Activated gamma-delta T cell treated with anti-CD3 and anti-CD28 coated beads, Interleukin-2, amount 50 U/mL, for 16 hours (primary cell): Measurements from ENCODE around the gene ITPR1.

ENCODE experiments used
- DNase-seq: peaks from one replicate; pipeline ENCODE4 v3.0.0-alpha.2; 2020; ENCODE audit warnings: low read depth

The ITPR1 gene

GRCh38 chr3:4533489-4534443, 40.6 kb downstream of the ITPR1 start:
- no peak for DNase-seq

GRCh38 chr3:4534906-4535305, 41.8 kb downstream of the ITPR1 start:
- no peak for DNase-seq

DNA sequence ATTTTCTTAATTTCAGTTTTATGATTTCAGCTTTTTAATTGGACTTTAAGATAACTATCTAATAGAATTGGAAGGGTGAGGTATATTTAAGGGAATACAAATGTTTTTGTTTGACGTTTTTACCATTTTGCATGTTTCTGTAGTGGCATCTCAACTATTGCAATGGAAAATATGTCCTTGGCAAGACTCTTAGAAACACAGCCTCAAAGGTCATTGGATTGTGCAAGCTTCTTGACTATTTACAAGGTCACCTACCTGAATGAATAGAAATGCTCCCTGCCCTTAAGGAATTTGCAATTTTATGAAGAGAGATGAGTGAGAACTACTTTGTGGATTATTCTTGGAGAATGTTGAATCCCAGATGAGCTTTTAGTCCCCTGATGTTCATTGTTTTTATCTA, 43.1 kb downstream of the ITPR1 start:
- DNase-seq = no peak

DNA sequence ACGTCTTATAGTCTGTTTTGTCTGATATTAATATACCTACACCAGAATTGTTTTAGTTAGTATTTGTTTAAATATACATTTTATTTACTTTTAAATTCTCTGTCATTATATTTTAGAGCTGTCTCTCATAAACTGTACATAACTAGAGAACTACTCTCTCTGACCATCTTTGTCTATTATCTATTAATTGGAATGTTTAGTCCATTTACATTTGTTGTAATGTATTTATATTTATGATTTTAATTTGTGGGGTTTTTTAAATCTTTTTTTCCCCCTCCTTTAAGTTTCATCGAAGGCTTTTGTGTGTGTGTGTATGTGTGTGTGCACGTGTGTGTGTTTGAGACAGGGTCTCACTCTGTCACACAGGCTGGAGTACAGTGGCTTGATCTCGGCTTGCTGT, 47.1 kb downstream of the ITPR1 start:
- DNase-seq = no peak

DNA sequence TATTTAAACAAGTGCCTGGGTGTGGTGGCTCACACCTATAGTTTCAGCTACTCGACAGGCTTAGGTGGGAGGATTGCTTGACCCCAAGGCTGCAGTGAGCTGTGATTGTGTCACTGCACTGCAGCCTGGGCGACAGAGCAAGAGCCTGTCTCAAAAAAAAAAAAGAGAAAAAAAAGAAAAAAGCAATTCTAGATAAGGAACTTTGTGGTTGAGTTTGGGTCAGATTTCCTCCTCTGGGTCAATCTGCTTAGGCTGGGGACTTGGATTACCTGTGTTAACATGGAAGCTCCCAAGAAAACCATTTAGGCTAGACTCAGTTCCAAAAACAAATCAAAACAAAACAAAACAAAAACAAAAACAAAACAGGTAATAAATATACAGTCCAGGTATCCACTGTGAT, 50.0 kb downstream of the ITPR1 start:
- no peak for DNase-seq

DNA sequence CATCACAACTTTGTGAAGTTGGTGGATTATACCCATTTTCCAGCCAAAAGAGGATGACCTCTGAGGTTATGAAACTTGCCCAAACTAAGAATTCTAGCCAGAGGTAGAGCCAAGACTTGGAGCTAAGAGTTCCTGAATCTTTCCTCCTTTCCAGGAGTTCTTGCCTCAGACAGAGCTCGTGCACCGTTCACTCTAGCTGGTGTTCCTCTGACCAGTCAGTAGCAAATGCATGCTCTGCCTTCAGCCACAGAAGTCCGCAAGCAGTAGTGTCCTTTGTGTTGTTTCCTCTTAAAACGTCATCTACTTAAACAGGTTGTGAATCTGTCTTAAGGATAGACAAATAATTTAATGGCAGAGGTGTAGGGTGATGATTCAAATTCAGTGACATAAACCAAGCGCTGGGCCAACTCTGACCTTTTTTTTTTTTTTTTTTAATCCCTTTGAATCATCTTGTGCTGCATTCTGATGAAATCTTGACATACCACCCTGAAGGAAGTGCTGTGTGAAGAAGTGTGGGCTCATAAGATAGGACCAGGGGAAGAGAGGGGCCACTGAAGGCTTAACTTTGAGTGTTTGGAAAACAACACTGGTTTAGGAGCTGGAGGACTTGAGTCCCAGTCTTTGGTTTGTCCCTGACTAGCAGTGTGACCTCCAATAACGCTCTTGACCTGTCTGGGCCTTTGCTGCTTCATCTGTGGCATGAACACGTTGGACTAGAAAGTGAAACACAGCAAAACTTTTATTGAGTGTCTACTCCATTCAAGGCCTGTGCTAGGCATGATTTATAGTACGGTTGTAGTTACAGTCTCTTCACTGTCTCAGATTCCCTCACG, 53.4 kb downstream of the ITPR1 start:
- DNase-seq = no peak

DNA sequence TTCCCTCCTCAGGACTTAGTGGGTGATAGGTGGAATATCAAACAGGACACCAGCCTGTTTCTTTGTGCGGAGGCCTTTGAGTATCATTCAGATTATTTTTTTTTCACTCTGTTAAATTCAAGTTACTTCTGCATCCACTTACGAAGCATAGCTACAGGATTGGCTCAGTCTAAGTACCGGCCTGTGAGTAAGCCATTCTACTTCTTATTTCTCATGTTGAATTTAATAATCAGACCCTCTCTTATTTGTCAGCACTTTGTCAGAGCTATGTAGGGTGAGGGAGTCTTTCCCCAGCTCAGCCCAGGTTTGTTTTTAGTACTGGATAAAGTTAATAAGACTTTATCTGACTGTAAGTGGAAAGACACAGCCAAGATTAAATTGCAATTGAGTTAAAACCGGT, 54.7 kb downstream of the ITPR1 start:
- DNase-seq = no peak

GRCh38 chr3:4548356-4548755, 55.2 kb downstream of the ITPR1 start:
- DNase-seq = no peak

GRCh38 chr3:4548780-4549179, 55.6 kb downstream of the ITPR1 start:
- DNase-seq = no peak

- no peak for DNase-seq
Measured at GRCh38 chr3:4549896-4550295, 56.7 kb downstream of the ITPR1 start.

- DNase-seq = no peak
Measured at GRCh38 chr3:4551051-4551711, 58.0 kb downstream of the ITPR1 start.

- no peak for DNase-seq
Measured at GRCh38 chr3:4551794-4552442, 58.8 kb downstream of the ITPR1 start.

DNA sequence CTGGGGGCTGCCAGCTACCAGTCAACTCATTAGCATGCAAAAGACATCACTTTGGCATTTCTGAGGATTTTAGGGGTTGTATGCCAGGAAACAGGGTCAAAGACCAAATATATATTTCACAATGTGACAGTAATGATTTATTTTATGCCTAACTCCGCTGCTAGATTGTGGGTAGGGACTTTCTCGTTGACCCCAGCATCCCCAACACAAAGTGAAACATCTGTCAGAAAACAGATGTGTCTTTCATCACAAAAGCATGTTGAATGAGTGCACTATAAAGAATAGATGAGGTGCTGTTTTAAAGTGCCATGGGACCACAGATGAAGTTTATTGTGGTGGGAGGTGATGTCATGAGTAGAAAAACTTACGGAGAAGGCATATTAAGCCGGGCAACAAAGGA, 59.7 kb downstream of the ITPR1 start:
- no peak for DNase-seq

DNA sequence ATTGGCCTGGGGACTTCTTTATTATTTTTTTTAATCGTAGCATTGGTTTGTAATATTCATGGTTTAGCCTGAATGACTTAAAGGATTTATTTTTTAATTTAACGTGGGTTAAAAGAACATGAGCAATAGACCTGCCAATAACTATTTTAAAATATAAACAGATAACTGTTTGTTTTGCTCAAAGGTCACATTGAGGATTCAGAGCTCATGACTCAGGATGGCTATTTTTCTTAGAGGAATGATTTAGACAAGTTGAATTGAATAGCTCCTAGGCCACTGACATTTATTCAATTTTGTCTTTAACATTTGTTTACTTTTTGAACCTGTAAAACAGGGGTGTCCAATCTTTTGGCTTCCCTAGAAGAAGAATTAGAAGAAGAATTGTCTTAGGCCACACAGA, 68.5 kb downstream of the ITPR1 start:
- no peak for DNase-seq

GRCh38 chr3:4562595-4562994, 69.4 kb downstream of the ITPR1 start:
- no peak for DNase-seq

DNA sequence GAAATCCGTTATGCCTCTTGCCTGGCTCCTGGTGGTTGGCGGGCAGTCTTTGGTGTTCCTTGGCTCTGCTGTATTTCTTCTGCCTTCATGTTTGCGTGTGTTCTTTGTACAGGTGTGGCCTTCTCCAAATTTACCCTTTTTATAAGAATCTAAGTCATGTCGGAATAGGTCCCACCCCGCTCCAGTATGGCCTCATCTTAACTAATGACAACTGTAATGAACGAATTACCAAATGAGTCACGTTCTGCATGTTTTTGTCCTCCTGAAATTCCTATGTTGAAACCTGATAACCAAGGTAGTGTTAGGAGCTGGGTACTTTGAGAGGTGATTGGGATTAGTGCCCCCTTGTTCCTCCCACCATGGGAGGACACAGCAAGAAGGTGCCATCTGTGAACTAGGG, 71.1 kb downstream of the ITPR1 start:
- DNase-seq = no peak

DNA sequence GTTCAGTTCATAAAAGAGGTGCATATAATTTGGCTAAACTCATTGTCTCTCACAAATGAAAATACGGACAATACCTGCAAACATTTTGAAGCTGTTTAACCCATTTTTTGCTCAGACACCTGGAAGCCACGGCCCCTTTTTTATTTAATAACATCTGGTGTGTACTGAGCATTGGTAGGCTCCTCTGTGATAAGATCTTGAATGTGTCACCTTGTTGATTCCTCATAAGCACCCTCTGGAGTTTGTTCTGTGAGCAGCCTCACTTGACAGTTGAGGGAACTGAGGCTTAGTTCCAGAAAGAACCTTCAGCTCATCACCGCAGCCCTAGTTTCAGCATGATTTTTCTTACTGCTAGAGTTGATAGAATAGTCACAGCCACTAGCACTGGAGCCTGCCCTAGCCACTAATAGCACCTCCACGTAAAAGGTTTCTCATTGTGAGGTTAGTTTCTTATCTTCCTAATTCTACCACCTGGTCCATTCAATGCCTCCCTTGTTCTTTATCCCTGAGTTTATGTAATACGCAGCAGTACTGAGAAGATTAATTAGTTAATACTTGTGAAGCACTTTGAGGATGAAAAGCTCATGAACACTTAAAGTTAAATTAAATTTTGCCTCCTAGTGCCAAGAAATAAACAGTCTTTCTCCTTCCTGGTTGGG, 71.9 kb downstream of the ITPR1 start:
- no peak for DNase-seq

DNA sequence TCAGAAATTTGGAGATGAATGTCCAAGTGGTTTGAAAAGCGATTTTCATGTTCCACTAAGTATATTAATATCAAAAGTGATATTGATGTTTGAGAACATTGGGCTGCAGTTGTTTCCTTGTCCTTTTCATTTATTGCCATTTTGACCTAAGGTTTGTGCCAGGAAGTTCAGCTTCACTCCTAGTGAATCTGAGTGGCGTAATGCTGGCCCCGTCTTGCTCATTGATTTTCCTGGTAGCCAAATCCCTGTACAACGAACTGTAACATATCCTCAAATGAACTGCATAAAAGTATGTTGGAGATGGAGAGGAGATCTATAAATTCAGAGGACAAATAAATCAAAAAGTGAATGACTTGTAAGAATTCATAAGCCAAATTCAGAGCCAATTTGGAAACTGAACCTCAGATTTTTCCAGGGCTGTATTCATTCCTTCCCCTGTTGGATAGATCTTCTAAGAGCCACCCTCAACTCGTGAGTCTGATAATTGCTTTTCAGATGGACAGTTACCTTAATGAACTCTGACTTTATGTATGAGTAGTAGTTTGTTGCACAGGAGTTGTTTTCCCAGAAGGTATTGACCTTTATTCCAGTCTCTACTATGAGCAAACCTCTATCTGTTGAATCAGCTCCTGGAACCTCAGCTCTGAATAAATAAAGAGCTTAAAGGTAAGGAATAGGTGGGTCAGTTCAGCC, 72.8 kb downstream of the ITPR1 start:
- DNase-seq = no peak

GRCh38 chr3:4568841-4569240, 75.7 kb downstream of the ITPR1 start:
- no peak for DNase-seq

DNA sequence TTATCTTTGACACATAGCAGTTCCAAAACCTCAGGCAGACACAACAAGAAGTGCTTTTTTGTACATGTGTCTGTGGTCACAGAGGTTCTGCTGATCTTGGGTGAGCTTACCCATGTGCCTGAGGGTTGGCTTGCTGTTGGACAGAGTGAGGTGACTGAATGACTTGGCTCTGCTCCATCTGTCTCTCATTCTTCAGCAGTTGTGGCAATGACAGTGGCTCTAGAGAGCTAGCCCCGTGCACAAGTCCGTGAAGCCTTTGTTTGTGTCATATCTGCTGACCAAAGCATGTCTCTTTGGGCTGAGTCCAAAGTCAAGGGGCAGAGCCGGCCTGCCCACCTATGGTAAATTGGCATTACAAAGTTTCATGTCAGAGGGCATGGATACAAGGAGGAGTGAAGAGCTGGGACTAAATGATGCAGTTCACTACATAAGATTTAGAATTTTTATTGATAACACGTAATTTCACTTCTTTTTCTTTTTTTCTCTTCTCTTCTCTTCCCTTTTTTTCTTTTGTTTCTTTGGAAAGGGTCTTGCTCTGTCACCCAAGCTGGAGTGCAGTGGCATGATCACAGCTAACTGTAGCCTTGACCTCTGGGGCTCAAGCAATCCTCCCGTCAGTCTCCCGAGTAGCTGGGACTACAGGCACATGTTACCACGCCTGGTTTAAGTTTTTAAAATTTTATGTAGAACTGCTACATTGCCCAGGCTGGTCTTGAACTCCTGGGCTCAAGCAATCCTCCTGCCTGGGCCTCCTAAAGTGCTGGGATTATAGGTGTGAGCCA, 77.9 kb downstream of the ITPR1 start:
- no peak for DNase-seq
